ENCODE results near the gene PHF20.

DNA sequence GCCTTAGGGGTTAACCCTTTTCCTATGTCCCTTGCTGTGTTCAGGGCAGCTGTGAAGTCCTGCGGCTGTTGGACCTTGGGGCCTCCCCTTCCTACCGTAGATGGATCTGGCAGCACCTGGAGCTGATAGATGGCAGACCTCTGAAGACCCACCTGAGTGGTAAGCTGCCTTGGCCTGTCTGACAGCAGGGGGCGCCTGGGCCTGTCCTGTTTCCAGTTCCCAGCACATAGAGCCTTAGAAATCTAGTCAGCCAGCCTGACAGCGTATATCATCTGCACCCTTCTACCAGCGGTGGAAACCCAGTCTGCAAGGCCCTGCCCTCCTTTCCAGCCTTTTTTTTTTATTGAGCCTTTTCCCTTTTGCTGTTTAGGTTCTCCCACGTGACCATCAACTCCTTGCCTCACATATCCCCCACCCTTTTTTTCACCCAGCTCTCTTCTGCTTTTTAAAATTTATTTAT, 223.2 kb downstream of the PHF20 start:
- no peak for TF ChIP-seq YY1 (IDR thresholded peaks at IDR 0.05; ENCODE audit: insufficient read depth, insufficient read length)
- no peak for TF ChIP-seq SUZ12 (IDR thresholded peaks at IDR 0.05; ENCODE audit: extremely low read depth, insufficient read depth, insufficient read length)
- TF ChIP-seq ZNF274 (IDR thresholded peaks at IDR 0.05; ENCODE audit: low read depth, low read length), result no peak
